ENCODE results near the gene DCDC2.
"Not testable (repeated sequence)": the region's sequence is repeated elsewhere in the genome, so short reads cannot be mapped to it uniquely, and the experiment has no call there.

DCDC2 gene

GRCh38 chr6:24381476-24382219, 23.8 kb upstream of the DCDC2 start:
- DNase-seq (ENCODE audit: low read depth in 2 of 2) = no peak

- DNase-seq (ENCODE audit: low read depth in 2 of 2) = no peak
Measured at GRCh38 chr6:24378473-24379097, 20.7 kb upstream of the DCDC2 start.

GRCh38 chr6:24376871-24377270, 19.0 kb upstream of the DCDC2 start:
- no peak for DNase-seq (ENCODE audit: low read depth in 2 of 2)

- no peak for DNase-seq (ENCODE audit: low read depth in 2 of 2)
Measured at GRCh38 chr6:24374612-24375011, 16.8 kb upstream of the DCDC2 start.

- DNase-seq (ENCODE audit: low read depth in 2 of 2) = not testable (repeated sequence)
Measured at GRCh38 chr6:24365103-24365633, 7.3 kb upstream of the DCDC2 start.

- DNase-seq (ENCODE audit: low read depth in 2 of 2) = not testable (repeated sequence)
Measured at GRCh38 chr6:24362363-24362762, 4.5 kb upstream of the DCDC2 start.

DNA sequence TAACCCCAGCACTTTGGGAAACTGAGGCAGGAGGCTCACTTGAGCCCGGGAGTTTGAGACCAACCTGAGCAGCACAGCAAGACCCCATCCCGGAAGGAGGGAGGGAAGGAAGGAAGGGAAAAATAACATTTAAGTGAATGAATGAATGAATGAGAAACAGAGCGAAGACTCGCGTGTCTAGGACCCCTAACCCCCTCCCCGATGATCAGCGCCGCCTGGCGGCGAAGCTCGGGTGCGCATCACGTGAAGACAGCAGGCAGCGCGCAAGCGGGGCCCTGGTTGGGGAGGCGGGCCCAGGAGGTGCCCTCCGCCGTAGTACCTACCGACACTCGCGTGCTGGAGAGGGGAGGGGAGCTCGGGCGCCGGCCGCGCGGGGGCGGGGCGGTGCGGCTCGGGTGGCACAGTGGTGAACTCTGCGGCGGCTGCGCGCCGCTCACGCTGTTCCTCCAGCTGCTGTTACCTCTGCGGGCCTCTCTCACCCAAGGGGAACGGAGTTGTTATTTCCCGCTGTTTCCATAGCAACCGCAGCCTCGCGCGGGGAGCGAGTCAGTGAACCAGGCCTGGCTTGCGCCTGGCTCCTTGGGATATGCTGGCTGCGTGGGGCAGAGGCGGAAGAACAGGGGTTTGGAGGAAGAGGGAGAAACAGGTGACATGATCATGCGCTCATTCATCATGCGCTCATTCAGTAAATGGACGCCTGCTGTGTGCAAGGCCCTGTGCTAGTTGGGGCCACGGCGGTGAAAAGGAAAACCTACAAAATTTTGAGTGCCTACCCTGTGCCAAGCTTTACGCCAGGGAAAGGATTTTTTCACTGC, 2.0 kb upstream of the DCDC2 start:
- DNase-seq (ENCODE audit: low read depth in 2 of 2) = peak; percentile 53 to 55

- DNase-seq (ENCODE audit: low read depth in 2 of 2) = no peak
Measured at GRCh38 chr6:24358219-24358821, 461 bp upstream of the DCDC2 start.

- no peak for DNase-seq (ENCODE audit: low read depth in 2 of 2)
Measured at GRCh38 chr6:24356310-24356973, 1.4 kb downstream of the DCDC2 start.

DNA sequence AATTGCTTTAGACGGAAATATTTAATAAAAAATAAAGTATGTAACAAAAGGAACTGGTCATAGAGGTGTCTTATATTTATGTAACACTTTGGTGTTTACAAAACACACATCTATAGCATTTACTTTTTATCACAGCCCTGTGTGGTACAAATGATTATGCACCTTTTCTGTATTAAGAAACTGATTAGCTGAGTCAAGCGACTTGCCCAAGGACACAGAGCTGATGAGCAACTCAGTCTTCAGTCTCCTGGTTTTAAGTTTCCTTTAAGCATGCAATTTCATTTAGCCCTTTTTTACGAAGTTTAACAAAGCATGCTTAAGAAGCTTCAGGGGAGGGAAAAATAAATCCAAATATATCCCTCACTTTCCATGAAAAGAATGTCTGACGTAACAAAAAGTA, 2.5 kb downstream of the DCDC2 start:
- no peak for DNase-seq (ENCODE audit: low read depth in 2 of 2)

DNA sequence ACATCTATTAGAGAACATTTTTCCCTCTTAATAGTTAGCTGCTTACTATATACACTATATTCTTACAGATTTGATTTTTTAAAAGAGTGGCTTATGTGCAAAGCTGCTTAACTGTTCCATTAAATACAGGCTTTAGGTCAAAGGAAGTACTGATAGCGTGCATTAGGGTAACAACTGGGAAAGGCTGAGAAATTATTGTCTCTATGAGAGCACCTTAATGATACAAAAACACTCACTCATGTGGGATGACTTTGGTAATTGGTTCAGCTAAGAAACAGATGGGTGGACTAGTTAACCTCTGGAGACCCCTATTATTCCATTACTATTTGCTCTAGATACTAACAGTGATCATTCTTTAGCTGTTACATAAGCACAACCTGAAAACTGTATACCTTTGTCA, 4.0 kb downstream of the DCDC2 start:
- DNase-seq (ENCODE audit: low read depth in 2 of 2) = no peak

- no peak for DNase-seq (ENCODE audit: low read depth in 2 of 2)
Measured at GRCh38 chr6:24352434-24352833, 5.4 kb downstream of the DCDC2 start.

DNA sequence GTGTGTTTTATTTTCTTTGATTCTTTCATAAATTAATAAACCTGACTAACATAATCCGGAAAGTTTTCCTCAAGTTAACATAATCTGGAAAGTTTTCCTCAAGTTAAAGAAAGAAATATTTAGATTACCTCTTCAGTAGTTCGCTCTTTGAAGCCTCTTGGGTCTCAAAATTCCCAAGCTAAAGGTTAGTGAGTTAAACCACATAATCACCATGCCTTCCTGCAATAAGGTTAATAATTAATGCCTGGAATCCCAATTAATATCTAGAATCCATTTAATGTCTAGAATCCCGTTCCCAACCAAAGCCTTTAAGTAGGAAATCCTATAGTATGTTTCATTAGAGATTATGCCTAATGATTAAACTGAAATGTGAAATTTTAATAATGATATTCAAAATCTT, 12.9 kb downstream of the DCDC2 start:
- DNase-seq (ENCODE audit: low read depth in 2 of 2) = no peak

- no peak for DNase-seq (ENCODE audit: low read depth in 2 of 2)
Measured at GRCh38 chr6:24340998-24341938, 16.6 kb downstream of the DCDC2 start.

DNA sequence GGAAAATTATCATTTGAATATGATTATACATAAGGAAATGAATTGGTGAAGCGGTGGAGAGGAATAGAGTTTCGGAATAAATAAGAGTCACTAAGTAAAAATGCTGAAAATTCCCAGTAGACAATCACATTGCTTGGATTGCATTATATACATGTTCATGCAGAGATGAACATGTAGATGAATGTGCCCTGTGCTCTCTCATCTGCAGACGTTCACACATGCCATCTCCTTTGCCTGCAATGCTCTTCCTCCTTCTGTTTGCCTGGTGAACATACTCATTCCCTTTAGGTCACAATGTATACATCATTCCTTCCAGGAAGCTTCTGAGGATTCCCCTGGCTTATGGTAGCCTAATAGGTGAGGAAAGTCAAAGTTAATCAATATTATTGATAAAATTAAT, 17.9 kb downstream of the DCDC2 start:
- DNase-seq (ENCODE audit: low read depth in 2 of 2) = no peak

DNA sequence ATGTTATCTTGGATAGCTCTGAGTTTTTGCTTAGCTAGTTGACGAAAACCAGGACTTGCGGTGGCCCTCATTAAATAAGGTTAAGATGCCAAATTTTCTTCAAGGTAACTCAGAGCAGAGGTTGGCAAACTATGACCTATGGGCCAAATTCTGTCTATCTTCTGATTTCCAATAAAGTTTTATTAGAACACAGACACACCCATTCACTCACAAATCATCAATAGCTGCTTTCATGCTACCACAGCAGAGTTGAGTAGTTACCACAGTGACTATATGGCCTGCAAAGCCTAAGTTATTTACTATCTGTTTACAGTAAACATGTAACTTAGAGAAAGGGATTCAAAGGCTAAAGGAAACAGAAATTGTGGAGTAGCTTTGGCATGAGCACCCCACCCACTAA, 23.6 kb downstream of the DCDC2 start:
- DNase-seq (ENCODE audit: low read depth in 2 of 2) = no peak

DNA sequence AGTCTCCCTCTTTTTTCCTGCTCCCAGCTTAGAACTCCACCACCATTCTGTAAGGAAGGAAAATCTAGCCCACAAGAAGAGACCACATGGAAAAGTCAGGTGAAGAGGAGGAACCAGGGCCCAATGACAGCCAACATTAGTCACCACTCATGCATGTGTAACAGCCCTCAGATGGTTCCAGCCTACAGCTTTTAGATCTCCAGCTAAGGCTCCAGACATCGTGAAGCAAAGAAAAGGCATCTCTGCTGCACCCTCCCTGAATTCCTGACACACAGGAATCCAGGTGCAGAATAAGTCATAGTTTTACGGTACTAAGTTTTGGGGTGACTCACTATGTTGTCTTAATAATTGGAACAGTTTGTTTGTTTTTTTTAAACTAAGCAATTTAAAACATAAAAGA, 25.5 kb downstream of the DCDC2 start:
- no peak for DNase-seq (ENCODE audit: low read depth in 2 of 2)

GRCh38 chr6:24330137-24330732, 27.6 kb downstream of the DCDC2 start:
- no peak for DNase-seq (ENCODE audit: low read depth in 2 of 2)

DNA sequence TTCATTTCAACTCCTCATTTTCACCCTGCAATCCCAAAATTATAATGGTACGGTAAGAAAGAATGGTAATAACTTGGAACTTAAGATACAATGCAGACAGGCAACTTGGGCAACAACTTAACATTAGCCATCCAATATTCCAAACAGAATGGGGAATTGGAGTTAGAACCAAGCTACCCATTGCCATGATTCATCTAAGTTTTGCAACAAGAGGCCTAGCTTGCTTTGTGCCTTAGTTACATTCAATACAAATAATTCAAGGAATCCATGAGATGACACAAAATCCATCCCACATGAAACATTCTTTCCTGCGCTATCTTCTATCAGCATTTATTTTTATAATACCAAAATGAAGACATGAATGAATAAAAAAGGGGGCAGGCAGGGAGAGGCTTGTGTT, 28.4 kb downstream of the DCDC2 start:
- DNase-seq (ENCODE audit: low read depth in 2 of 2) = no peak

DNA sequence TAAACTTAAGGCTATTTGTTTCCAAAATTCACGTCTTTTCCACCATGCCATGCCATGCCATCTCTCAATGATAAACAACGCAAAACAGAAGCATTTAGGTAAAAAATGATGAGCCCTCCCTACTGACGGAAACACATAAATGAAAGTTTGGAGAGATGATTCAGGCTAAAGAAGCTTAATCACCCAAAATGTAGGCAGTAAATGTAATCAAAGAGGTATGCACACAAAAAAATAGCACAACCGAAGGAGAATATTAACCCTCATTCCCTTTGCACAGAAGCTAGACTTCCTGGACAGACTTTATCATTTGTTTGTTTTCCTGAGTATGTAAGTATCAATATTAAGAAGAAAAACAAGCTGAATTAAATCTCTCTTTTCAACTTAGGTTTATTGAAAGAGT, 28.8 kb downstream of the DCDC2 start:
- DNase-seq (ENCODE audit: low read depth in 2 of 2) = no peak
